Stimulated activated CD4-positive, alpha-beta T cell treated with anti-CD3 and anti-CD28 coated beads, Interleukin-12 subunit alpha, Interleukin-12 subunit beta, amount 100 ng/mL, for 24 hours (primary cell): ENCODE data around the gene KRT9.
"Not testable (repeated sequence)": the region's sequence is repeated elsewhere in the genome, so short reads cannot be mapped to it uniquely, and the experiment has no call there.

Experiments
- DNase-seq, 2 experiments: peaks; one replicate each; pipeline ENCODE4 v3.0.0-alpha.2; 2020; ENCODE audit warnings: low read depth in 2 of 2

Gene KRT9

DNA sequence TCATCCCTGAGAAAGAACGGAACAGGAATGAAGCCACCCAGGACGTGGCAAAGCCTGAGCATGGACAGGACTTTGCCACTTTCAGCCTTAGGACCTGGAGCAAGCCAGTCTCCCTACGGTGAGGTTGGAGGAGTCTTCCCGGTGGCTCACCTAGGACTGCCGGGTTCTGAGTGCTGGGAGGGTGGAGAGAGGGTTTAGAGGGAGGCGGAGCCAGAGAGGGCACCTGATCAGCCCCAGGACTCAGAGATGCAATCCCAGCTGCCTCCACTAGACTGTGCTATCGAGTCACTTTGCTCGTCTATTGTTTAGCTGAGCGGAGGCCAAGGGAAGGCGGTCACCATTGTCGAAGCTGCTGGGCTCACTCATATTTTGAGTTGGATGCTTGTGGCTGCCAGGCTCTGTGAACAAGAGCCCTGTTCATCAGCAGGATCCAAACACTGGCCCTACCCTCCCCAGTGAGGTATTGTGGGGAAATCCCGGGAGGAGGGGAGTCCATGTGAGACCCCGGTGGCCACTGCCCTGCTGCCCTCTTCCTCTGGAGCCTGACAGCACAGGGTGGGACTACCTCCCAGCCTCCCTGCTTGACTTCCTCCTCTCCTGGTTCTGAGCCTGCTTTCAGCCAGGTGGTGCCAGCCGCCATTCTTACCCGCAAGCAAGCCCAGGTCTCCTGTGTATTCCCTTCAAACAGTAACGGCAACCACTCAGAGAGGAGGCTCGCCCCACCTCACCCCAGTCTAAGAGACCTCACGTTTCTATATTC lies 7.8 kb upstream of the KRT9 start:
- DNase-seq: peak; percentile 37 to 77

DNA sequence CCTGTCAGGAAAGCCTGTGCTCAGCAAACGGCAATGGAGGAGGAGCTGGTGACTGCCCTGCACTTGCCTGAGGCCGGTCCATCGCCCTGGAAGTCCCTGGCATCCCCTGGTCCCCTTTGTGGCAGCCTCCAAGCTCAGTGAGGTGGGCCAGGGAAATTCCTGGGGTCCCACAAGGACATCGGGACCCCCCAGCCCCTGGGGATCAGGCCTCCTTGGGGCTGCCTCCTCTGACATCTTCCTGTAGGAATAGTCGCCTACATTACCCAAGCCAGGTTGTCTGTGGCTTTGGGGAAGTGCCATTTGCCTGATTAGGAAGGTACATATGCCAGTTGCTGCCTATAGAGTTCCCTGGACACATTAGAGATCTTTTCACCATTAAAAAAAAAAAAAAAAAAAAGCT lies 7.1 kb upstream of the KRT9 start:
- DNase-seq: no peak

DNA sequence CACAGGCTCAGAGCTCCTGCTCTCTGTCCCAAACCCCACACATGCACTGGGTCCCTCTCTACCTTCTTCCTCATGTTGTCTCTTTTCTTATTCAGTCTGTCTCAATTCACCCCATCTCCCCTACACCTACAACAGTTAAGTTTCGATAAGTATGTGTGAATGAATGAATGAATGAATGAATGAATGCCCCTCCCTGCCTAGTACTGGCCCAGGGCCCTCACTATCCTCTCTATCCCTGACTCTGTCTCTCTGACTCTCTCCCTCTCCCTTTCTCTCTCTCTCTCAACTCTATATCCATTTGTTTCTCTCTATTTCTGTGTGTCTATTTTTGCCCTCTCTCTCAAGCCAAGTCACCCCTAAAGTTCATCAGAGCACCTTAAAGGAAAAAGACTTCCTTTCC lies 6.7 kb upstream of the KRT9 start:
- DNase-seq: no peak

DNA sequence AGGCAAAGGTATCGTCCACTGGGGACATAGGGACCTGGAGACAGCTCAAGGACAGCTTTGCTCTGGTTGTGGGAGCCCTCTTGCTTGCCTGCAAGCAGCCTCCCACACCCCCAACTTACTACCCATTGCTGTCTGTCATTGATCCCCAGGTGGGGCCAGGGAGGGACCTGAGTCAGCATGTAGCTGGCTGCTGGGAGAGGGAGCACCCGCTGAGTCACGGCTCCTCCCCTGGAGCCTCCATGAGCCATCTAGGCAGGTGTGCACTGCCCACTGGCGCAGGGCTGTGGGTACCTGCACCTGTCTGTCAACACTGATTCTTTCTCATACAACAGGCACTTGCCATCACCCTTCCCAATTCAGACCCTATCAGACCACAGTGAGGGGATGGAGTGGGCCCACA lies 4.9 kb upstream of the KRT9 start:
- DNase-seq: not testable (repeated sequence)

DNA sequence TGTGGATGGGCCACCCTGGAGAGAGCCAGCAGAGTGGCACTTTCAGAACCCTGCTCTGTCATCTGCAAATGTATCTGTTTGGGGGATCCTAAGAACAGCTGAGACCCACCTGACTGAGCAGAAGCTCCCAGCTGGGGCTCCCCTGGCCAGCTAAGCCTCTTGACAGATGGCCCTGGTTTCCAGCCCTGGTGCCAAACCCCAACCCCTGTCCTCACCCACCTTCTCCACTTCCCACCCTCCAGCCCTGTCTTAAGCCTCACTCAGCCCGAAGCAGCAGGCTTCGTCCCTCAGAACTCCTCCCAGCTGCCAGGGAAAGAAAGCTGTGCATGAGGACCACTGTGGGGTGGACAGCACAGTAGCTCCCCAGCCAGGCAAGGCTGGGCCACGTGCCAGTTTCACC lies 3.5 kb upstream of the KRT9 start:
- DNase-seq: no peak

DNA sequence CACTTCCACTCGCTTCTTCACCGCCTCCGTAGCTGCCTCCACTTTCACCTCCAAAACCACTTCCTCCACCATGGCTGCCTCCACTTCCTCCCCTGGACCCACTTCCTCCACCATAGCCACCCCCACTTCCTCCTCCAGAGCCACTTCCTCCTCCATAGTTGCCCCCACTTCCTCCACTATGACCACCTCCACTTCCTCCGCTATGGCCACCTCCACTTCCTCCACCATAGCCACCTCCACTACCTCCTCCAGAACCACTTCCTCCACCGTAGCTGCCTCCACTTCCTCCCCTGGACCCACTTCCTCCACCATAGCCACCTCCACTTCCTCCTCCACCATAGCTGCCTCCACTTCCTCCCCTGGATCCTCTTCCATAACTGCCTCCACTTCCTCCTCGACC lies 4.5 kb downstream of the KRT9 start:
- no peak for DNase-seq

DNA sequence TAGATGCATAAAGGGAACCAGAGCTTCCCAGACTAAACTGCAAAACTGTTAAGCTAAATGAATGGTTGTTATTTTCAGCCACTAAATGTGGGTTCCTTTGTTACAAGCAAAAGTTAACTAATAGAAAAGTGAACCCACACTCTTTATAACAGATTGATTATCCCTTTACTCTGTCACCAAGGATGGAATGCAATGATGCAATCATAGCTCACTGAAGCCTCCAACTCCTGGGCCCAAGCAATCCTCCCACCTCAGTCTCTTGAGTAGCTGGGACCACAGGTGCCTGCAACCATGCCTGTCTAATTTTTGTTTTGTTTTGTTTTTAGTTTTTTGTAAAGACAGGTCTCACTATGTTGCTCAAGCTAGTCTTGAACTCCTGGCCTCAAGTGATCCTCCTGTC lies 6.5 kb downstream of the KRT9 start:
- DNase-seq: no peak

DNA sequence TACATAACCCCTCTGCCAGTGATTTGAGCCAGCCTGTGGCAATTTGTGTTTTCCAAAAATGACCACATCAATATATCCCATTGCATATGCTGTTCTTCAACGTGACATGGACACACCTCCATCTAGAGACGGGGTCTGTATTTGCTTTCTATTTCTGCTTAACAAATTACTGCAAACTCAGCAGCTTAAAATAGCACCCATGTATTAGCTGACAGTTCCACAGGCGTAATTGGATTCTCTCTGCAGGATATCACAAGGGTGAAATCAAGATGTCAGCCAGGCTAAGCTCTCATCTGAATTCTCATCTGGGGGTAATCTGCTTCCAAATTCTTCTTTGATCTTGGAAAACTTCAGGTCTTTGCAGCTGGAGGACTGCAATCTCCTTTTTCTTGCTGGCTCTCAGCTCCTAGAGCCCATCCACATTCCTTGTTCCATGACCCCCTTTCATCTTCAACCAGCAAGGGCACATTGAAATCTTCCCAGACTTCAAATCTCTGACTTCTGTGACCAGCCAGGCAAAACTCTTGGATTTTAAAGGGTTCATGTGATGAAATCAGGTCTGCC lies 8.2 kb downstream of the KRT9 start:
- no peak for DNase-seq

DNA sequence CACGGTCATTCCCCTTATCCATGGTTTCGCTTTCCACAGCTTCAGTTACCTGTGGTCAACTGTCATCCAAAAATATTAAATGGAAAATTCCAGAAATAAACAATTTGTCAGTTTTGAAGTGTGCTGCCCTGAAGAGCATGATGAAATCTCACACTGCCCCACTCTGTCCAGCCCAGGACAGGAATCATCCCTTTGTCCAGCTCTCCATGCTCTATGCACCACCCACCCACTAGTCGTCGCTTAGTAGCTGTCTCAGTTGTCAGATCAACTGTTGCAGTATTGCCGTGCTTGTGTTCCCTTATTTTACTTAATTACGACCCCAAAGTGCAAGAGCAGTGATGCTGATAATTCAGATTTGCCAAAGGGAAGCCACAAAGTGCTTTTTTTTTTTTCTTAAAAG lies 10.3 kb downstream of the KRT9 start:
- DNase-seq: no peak

DNA sequence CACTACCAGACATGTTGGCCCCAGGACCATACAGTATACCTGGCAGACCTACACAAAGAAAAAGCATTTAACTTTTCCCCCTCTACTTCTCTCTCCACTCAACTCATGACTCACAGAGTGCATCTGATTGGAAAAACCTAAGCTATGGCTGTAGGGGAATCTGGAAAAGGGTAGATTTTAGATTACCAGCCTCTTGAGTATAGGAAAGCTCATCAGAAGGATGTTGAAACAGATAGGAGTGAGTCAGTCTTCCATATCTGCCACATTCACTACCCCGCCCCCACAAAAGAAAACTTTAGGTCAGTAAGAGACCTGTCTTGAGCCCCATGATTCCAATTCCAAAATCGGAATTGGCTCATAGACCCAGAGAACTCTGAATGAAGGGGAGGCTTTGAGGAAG lies 12.3 kb downstream of the KRT9 start:
- no peak for DNase-seq

DNA sequence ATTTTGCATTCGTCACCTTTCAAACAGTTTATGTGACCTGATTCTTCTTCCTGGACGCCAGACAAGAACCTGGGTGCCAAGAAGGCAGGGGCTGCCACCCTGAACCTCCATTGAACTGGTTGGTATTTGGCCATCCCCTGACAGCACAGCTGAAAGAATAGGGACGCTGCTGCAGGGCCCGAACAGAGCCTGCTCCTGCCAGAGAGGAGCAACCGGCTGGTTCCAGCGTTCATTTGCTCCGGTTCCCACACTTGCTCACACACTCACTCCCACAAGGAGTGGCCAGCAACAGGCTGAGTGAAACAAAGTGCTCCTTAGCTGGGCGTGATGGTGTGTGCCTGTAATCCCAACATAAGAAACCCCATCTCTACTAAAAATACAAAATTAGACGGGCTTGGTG lies 14.9 kb downstream of the KRT9 start:
- no peak for DNase-seq

DNA sequence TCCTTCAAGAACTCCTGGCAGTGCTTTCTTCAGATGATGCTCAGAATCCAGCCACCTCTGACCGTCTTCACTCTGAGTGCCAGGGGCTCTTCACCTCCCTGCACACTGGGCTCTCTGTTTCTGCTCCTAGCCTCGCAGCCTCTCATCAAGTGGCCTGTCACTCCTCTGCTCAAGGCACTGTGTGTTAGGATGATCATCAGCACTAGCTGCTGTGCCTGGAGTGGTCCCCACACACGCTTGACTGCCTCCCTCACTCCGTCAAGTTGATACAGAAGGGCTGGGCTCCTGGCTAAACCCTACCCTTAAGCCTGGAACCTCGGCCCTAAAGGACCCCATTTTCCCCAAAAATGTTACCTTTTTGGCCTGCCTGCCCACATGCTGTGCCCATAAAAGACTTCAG lies 15.6 kb downstream of the KRT9 start:
- no peak for DNase-seq

DNA sequence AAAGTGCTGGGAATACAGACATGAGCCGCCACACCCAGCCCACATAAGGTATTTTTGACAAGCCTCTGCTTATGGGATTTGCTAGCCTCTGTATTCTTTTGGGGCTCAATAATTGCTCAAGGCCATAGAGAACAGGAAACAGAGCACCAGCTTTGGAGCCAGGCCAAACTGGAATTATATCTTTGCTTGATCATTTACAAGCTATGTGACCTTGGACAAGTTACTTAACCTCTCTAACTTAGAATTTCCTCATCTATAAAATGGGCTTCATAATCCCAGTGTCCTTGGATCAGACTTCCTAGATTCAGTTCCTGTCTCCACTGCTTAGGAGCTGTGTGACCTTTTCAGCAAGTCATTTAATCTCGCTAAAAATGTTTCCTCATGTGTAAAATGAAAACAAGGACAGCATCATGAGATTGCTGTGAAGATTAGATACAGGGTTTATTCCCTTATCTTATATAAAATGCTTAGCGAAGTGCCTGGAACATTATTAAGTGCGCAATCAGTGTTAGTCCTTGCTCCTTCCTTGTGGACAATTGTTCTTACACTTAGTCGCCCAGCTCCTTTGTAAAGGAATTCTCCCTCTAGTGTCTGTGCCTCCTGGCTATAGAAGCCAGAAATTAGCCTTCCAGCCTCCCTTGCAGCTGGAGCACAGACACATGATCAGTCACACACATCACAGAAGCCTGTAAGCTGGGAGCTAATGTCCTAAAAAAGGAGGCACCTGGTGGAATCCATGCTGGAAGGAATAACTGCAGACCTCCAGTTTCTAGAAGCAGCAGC lies 16.6 kb downstream of the KRT9 start:
- DNase-seq: no peak

DNA sequence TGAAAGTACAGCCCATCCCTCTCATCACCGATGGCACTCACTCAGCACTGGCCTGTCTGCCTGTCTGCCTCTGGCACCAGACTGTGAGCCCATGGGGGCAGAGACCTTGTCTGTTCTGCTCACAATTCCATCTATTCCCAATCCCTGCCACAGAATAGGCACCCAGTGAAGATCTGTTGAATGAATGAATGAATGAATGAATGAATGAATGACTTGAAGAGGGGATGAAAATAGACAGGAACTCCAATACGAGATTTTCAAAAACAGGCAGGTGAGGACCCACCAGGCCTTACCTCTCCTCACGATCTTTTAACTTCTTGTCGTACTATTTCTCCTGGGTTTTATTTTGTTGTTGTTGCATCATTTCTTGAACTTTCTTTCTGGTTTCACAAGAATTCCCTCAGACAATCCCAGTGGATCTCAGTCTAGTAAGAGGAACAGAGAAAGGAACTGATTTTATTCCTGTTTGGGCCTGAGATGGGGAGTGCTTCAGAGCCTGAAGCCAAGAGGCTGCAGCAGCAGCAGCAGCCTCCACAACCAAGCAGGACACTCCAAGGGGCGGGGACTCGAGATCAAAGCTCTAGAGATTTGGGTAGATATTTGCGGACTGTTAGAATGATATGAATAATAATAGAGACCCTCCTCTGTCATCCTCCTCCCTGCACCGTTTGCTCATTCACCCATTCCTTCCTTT lies 17.7 kb downstream of the KRT9 start:
- no peak for DNase-seq

DNA sequence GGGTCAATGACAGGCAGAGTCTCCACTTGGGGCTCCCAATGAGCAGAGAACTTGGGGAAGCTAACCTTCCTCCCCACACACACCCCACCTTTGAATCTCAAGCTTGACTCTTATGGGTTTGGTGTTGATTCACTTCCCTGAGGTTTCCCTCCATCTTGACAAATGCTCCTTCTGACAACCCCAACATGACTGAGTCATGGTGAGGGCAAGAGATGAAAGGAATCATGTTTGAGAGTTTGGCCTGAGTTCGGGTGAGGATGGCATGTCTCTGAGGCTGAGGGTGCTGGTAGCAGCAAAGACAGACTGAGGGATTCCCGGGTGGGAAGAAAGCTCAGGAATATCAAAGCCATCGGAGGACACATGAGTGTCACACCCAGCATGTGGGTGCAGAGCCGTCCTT lies 18.7 kb downstream of the KRT9 start:
- DNase-seq: no peak

DNA sequence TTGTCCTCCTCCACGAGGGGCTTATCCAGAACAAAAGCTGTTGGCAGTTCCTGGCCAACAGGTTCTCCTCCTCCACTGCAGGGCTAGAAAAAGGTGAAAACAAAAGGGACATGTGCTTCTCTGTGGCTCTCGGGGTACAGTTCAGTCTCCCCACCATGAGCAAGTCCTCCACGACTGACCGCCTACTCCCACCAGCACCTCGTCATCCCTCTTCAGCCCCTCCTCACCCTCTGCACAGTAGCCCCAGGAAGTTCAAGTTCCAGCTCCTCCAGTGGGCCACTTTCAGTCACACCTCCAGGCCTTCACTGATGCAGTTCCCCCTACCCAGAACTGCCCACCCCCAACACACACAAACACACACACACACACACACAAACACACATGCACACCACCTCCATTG lies 19.4 kb downstream of the KRT9 start:
- DNase-seq: no peak

DNA sequence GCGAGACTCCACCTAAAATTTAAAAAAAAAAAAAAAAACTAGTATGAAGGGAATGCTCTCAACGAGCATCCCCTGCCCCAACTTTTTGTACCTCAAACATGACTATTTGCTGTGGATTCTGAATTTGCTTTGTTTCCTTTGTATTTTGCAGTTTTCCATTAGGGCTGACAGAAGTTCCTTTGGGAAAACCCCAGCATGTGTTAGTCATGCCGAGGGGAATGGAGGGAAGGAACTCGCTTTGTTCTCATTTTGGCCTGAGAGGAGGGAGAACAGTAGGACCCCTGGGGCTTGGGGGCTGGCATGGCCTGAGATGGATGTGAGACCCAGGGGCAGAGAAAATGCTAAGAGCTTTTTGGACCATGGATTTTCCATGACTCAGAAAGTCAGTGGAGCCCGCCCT lies 20.5 kb downstream of the KRT9 start:
- DNase-seq: no peak

DNA sequence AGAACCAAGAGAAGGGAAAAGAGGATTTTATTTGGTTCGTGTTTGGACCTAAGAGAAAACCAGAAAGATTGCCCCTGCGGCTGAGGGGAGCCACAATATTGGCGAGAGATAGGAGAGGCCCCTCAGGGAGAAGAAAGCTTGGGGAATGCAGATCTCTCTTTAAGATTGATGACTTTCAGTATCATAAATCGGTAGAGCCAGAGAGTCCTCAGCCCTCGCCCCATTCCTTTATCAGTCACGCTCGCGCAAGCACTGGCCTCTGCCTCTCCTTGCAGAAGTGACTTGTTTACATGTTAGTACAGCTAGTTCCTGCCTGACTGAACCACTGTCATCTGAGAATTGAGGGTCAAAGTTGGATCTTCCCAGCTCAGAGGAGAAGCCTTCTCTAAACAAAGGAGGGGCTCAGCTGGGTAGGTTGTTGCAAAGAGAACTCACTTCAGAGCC lies 22.2 kb downstream of the KRT9 start:
- DNase-seq: no peak

DNA sequence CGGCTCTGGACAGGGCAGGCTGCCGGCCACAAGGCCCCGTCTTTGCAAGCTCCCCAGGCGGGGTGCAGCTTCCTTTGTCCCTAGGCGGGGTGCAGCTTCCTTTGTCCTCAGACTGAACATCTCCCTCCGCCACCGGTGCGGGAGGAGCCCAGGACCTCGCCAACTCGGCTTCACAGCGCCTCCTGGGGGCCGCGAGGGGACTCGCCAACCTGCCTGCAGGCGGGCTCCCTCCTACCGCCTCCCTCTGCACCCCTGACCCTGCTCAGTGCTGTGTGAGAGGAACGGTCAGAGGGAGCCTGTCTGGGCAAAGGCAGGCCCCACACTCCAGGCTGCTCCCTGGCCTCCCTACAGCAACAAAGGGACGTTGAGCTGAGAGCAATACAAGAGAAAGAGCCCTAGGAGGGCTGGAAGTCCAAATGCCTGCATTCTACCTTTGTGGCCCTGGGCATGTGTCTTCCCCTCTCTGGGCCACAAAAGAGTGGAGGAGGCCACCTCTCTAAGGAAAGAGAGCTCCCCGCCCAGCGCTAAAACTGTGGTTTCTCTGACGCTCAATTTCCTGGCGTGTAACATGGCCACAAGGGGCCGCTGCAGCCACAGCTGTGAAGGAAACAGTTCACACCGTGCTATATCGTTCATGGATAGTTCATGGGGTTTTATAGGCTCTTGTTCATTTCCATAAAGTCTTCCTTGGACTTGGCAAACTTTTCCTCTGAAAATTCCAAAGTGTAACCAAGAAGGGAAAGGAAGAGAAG lies 22.8 kb downstream of the KRT9 start:
- peak; percentile 64 to 80 for DNase-seq

DNA sequence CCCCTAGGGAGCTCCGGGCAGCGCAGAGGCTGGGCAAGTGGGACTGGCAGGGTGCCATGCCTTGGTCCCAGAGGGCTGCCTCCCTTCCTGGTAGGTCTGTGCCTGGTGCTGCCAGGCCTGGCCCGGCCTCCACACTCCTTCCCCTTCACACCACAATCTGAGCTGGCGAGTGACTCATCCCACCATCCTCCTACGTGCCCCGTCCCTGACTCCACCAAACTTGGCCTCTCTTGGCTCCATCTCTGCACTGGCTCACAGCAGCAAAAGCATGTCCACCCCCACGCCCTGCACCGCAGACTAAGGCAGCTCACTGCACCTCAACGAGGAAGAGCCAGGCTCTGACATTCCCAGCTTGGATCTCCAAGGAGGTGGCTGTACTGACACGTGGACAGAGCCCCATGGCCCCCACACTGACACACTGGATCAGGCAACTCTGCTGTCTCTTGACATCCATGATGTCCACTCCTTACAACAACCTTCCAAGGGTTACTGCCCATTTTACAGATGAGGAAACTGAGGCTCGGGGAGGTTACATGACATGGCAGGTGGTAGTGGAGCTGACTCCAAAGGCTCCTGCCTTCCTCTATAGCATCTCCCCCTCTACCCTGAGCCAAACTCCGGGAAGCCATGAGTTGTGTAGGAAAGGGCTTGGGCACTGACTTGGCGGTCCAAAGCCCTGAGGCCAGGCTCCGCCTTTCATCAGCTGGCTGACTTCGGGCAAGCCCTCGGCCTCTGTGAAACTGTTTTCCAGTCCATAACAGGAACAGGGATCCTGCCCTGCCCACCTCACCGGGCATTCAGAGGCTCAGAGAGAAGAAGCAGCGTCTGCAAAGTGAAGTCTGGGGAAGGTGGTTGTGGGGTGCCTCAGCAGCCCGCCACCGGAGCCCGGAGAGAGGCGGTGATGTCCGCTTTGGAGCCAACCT lies 23.7 kb downstream of the KRT9 start:
- peak; percentile 57 to 71 for DNase-seq
